BJ (cell line): ENCODE results near the gene PRKCE. TPM values are rescaled to one million over a fixed set of nuclear protein-coding genes. Genes with fewer than 3 reads are reported as not detected.

ENCODE experiments used
- CTCF ChIA-PET: fragments of 350-600 bp; formaldehyde crosslinking; extraction: SDS; loops from one replicate; lab custom pipeline; 2021; ENCODE audit warnings: antibody characterized with exemption, inconsistent platforms; lab: Yijun Ruan, JAX
- POLR2A ChIA-PET: fragments of 300-600 bp; sonication (Branson Sonifier 250); formaldehyde crosslinking; extraction: SDS; loops from one replicate; lab custom pipeline; 2021; ENCODE audit warnings: antibody characterized with exemption; lab: Charles Lee
- DNase-seq: peaks from one replicate; pipeline ENCODE4 v3.0.0-alpha.2; 2011; ENCODE audit warnings: low read depth
- H3K27me3 ChIP-seq: 2 replicates; pipeline ENCODE4 v1.6.0; 2011; ENCODE audit warnings: low read length; ENCODE audit not compliant: control insufficient read depth, insufficient read depth
- H3K36me3 ChIP-seq: 2 replicates; pipeline ENCODE4 v1.5.1; 2011; ENCODE audit warnings: low read length; ENCODE audit not compliant: control insufficient read depth, insufficient read depth
- H3K4me3 ChIP-seq: 2 replicates; pipeline ENCODE4 v1.5.1; 2011; ENCODE audit warnings: low read depth, mild to moderate bottlenecking, control low read depth, low read length
- polyA plus RNA-seq: library from polyadenylated mRNA; depleted of rRNA; stranded (reverse); fragments of >200 nt; gene quantifications from 2 replicates; pipeline ENCODE4 v1.2.3, GENCODE V29; 2011
- TF ChIP-seq, protein P1 (sequence below): IDR thresholded peaks from 2 replicates; pipeline ENCODE4 v1.5.1; 2011; ENCODE audit warnings: low read depth, mild to moderate bottlenecking, control low read depth, inconsistent platforms, low read length, moderate library complexity; ENCODE audit not compliant: insufficient read depth

PRKCE gene
- polyA plus RNA-seq, 1 experiment = 19.7 TPM

DNA sequence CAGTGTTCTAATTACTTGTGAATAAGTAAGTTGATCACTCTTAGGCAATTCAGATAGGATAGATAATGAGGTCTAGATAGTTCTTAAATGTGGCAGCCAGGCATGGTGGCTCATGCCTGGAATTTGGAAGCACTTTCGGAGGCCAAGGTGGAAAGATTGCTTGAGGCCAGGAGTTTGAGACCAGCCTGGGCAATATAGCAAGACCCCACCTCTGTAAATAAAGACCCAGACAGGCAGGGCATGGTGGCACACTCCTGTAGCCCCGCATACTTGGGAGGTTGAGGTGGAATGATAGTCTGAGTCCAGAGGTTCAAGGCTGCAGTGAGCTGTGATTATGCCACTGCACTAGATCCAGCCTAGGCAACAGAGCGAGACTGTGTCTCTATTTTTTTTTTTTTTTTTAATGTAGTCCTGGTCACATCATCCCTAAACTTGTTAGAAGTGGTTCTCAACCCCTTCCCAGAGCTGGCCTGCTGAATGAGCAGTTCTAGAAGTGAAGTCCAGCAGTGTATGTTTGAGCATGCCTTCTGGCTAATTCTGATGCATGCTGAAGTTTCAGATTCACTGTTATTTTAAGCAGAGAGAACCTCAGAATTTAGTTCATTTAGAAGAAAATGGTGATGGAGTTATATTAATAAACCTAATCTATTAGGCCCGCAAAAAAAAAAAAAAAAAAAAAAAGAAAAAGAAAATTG lies 306.2 kb downstream of the PRKCE start:
- POLR2A ChIA-PET = no interaction called here
- Histone ChIP-seq H3K27me3 (peaks cover 2% of the 10 kb centered on the region; the same call in 1 of the 2 replicates), H3K4me3 (no peak overlapping the region), H3K36me3 (no peaks in the 10 kb centered on the region)
- DNase-seq = no peak
- CTCF ChIA-PET = no interaction called here
- TF ChIP-seq, protein P1, sequence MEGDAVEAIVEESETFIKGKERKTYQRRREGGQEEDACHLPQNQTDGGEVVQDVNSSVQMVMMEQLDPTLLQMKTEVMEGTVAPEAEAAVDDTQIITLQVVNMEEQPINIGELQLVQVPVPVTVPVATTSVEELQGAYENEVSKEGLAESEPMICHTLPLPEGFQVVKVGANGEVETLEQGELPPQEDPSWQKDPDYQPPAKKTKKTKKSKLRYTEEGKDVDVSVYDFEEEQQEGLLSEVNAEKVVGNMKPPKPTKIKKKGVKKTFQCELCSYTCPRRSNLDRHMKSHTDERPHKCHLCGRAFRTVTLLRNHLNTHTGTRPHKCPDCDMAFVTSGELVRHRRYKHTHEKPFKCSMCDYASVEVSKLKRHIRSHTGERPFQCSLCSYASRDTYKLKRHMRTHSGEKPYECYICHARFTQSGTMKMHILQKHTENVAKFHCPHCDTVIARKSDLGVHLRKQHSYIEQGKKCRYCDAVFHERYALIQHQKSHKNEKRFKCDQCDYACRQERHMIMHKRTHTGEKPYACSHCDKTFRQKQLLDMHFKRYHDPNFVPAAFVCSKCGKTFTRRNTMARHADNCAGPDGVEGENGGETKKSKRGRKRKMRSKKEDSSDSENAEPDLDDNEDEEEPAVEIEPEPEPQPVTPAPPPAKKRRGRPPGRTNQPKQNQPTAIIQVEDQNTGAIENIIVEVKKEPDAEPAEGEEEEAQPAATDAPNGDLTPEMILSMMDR = no peak

DNA sequence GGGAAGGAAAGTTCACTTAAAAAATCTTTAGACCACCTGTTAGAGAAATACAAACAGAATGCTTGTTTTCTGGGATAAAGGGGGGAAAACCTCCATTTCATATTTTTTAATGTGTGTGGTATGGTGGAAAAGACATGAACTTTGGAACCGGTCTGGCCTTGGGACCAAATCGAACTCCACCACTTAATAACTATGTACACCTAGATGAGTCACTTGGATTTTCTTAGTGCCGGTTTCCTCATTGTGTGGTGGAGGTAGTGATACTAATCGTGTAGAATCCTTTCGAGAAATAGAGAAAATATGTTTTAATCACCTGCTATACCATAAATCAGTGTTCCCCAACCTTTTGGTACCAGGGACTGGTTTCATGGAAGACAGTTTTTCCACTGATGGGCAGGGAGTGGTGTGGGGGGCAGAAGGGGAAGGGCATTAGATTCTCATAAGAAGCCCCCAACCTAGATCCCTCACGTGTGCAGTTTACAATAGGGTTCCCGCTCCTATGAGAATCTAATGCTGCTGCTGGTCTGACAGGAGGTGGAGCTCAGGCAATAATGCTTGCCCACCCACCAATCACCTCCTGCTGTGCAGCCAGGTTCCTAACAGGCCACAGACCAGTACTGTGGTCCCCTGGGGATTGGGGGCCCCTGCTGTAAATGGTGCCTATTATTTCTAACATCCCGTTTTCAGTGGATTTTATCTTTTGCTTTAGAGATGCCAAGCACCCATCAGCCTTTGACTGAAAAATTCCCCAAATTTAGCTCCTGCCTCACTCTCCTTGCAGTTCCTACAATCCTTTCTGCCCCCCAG lies 308.8 kb downstream of the PRKCE start:
- H3K4me3 ChIP-seq = no peak overlapping the region
- peaks cover 2% of the 10 kb centered on the region; the same call in 1 of the 2 replicates for H3K27me3 ChIP-seq
- H3K36me3 ChIP-seq = no peaks in the 10 kb centered on the region
- CTCF ChIA-PET = no interaction called here
- POLR2A ChIA-PET = no interaction called here
- TF ChIP-seq, protein P1 = no peak
- no peak for DNase-seq

DNA sequence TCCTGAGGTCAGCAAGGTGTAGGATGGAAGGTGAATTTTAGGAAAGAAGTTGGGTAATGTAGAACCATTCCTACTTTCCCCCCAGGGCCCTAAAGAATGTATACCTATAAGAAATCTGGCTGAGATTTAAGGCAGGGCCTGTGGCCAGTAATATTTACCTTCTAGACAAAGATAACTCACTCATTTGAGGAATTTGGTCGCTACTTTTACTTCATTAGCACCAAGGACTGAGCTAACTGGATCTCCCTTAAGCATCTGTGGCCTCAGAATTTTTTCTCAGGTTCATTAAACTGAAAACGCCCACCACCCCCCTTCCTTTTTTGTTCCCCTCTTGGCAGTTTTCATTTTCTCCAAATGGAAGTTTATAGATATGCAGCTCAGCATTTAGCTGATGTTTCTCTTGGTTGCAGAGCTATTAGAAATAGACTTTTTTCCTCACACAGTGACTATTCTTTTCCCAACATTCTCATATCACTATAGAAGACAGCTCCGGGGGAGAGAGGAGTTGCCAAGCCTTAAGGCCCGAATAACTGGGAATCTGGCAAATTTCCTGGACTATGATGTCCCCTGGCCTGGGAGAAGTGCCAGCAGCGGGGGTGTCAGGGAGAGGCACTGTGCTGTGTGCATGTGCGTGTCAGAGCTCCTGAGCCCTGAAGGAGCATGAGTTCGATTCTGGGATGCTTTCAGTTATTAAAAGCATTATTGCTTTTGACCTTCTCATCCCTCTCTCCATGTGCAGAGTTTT lies 310.9 kb downstream of the PRKCE start:
- Histone ChIP-seq H3K36me3 (no peaks in the 10 kb centered on the region), H3K4me3 (no peak overlapping the region), H3K27me3 (peaks cover 2% of the 10 kb centered on the region; the same call in 1 of the 2 replicates)
- peak; percentile 82 for DNase-seq
- CTCF ChIA-PET = interaction anchor here (0.6 to 1.6 kb wide), 3 partner anchors 30 to 615 kb away, joined by 3 to 8 read pairs (median 3); no protein-coding TSS in a partner anchor
- TF ChIP-seq, protein P1 = no peak
- POLR2A ChIA-PET = interaction anchor here (0.6 kb wide), 1 partner anchor 186 kb away, joined by 3 read pairs; no protein-coding TSS in a partner anchor

DNA sequence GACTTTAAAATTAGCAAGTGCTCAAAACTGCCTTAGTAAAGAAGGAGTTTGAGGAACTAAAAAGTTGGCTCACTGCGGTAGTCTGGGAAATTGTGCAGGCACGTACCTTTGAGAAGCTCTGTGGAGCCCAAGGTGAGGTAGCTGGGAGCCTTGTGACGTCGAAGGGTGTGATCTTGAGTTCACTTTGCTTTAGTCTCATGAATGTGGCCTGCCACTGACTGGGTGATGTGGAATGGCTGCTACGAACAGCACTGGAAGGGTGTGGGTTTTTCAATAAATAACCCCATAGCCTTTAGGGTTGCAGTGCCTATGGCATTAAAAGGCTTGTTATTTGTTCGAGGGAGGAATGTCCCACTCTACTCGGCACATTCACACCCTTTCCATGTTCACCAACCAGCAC lies 312.3 kb downstream of the PRKCE start:
- Histone ChIP-seq H3K36me3 (no peaks in the 10 kb centered on the region), H3K4me3 (no peak overlapping the region), H3K27me3 (peaks cover 2% of the 10 kb centered on the region; the same call in 1 of the 2 replicates)
- TF ChIP-seq, protein P1 = no peak
- CTCF ChIA-PET = no interaction called here
- DNase-seq = no peak
- POLR2A ChIA-PET = no interaction called here
